Neural progenitor cell (in vitro differentiated cells): ENCODE measurements around the gene EPHB1. TPM values are rescaled to one million over a fixed set of nuclear protein-coding genes. Genes with fewer than 3 reads are reported as not detected.

Experiments
- DNase-seq: peaks from one replicate; pipeline ENCODE4 v3.0.0-alpha.2; 2016; ENCODE audit warnings: low spot score
- H2AFZ ChIP-seq: fragments of 200-600 bp; sonication (generic); replicated peaks from 2 replicates; pipeline ENCODE4 v1.6.1; 2016; ENCODE audit warnings: antibody characterized with exemption
- H3F3A ChIP-seq: fragments of 200-600 bp; sonication (generic); 2 replicates; pipeline ENCODE4 v1.6.1; 2016; ENCODE audit warnings: antibody characterized with exemption, low read depth
- H3K27ac ChIP-seq: fragments of 200-600 bp; sonication (generic); 2 replicates; pipeline ENCODE4 v1.5.1; 2016; ENCODE audit warnings: mild to moderate bottlenecking
- H3K27me3 ChIP-seq: fragments of 200-600 bp; sonication (generic); 2 replicates; pipeline ENCODE4 v1.6.1; 2016; ENCODE audit warnings: mild to moderate bottlenecking, moderate library complexity
- H3K36me3 ChIP-seq: fragments of 200-600 bp; sonication (generic); 2 replicates; pipeline ENCODE4 v1.5.1; 2016
- H3K4me1 ChIP-seq: fragments of 200-600 bp; sonication (generic); 2 replicates; pipeline ENCODE4 v1.6.1; 2016; ENCODE audit warnings: mixed run types
- H3K4me2 ChIP-seq: fragments of 200-600 bp; sonication (generic); 2 replicates; pipeline ENCODE4 v1.6.1; 2016
- H3K4me3 ChIP-seq: fragments of 200-600 bp; sonication (generic); 2 replicates; pipeline ENCODE4 v1.5.1; 2016
- H3K79me2 ChIP-seq: fragments of 200-600 bp; sonication (generic); 2 replicates; pipeline ENCODE4 v1.6.1; 2016; ENCODE audit warnings: low read depth
- H3K9ac ChIP-seq: fragments of 200-600 bp; sonication (generic); 2 replicates; pipeline ENCODE4 v1.6.1; 2016
- H3K9me3 ChIP-seq: fragments of 200-600 bp; sonication (generic); 2 replicates; pipeline ENCODE4 v1.5.1; 2016; ENCODE audit warnings: low read depth
- H4K20me1 ChIP-seq: fragments of 200-600 bp; sonication (generic); 2 replicates; pipeline ENCODE4 v1.6.1; 2016; ENCODE audit warnings: low read depth
- H3K27ac Mint-ChIP-seq: 3 replicates; pipeline ENCODE4 v1.8.0; 2021; ENCODE audit warnings: mixed read lengths
- H3K27me3 Mint-ChIP-seq: 2 replicates; pipeline ENCODE4 v1.8.0; 2022; ENCODE audit warnings: low read depth, mild to moderate bottlenecking, inconsistent platforms, moderate library complexity, mixed read lengths; ENCODE audit not compliant: insufficient read depth
- H3K36me3 Mint-ChIP-seq: 3 replicates; pipeline ENCODE4 v1.8.0; 2021; ENCODE audit warnings: mixed read lengths
- H3K4me1 Mint-ChIP-seq: 3 replicates; pipeline ENCODE4 v1.8.0; 2021; ENCODE audit warnings: mixed read lengths
- H3K4me3 Mint-ChIP-seq: 3 replicates; pipeline ENCODE4 v1.8.0; 2021; ENCODE audit warnings: mild to moderate bottlenecking, moderate library complexity, mixed read lengths
- H3K9me3 Mint-ChIP-seq: 3 replicates; pipeline ENCODE4 v1.8.0; 2020; ENCODE audit warnings: mixed read lengths
- CTCF ChIP-seq: fragments of 200-600 bp; sonication (generic); IDR thresholded peaks from 2 replicates; pipeline ENCODE4 v1.5.1; 2017; ENCODE audit warnings: antibody characterized with exemption, mild to moderate bottlenecking
- EZH2 ChIP-seq: fragments of 200-600 bp; sonication (generic); IDR thresholded peaks from 2 replicates; pipeline ENCODE4 v1.6.1; 2017; ENCODE audit warnings: antibody characterized with exemption, mild to moderate bottlenecking, moderate library complexity
- EZH2phosphoT487 ChIP-seq: fragments of 200-600 bp; sonication (generic); IDR thresholded peaks from 2 replicates; pipeline ENCODE4 v1.6.1; 2017; ENCODE audit warnings: antibody characterized with exemption
- total RNA-seq: library from RNA; depleted of rRNA; stranded (reverse); fragments of >200 nt; gene quantifications from 2 replicates; pipeline ENCODE4 v1.2.3, GENCODE V29; 2015; ENCODE audit warnings: low replicate concordance

The EPHB1 gene
- total RNA-seq, 1 donor from 2014 or later, result 9.1 TPM

GRCh38 chr3:135075157-135075556 is 280.1 kb downstream of the EPHB1 start:
- Histone ChIP-seq H3K27ac (no peak overlapping the region), H4K20me1 (no peaks in the 10 kb centered on the region), H3K27me3 (no peaks in the 10 kb centered on the region), H2AFZ (no peak overlapping the region), H3K9ac (no peak overlapping the region), H3F3A (no peaks in the 10 kb centered on the region), H3K9me3 (no peaks in the 10 kb centered on the region), H3K36me3 (no peaks in the 10 kb centered on the region), H3K79me2 (no peaks in the 10 kb centered on the region), H3K4me1 (no peaks in the 10 kb centered on the region), H3K4me3 (no peak overlapping the region), H3K4me2 (no peak overlapping the region)
- H3K4me3 Mint-ChIP-seq, result no peak overlapping the region
- no peaks in the 10 kb centered on the region for H3K27me3 Mint-ChIP-seq
- H3K4me1 Mint-ChIP-seq, result no peaks in the 10 kb centered on the region
- peaks cover 2% of the 10 kb centered on the region for H3K9me3 Mint-ChIP-seq
- H3K27ac Mint-ChIP-seq, result no peak overlapping the region
- H3K36me3 Mint-ChIP-seq, result no peaks in the 10 kb centered on the region
- DNase-seq, result no peak
- no peak for TF ChIP-seq EZH2phosphoT487
- no peak for TF ChIP-seq CTCF
- no peak for TF ChIP-seq EZH2

- H3K4me1 Mint-ChIP-seq, result no peaks in the 10 kb centered on the region
- no peak overlapping the region for H3K4me3 Mint-ChIP-seq
- no peaks in the 10 kb centered on the region for H3K36me3 Mint-ChIP-seq
- H3K27ac ChIP-seq, result no peak overlapping the region
- no peak overlapping the region for H3K27ac Mint-ChIP-seq
- peaks cover 2% of the 10 kb centered on the region for H3K9me3 Mint-ChIP-seq
- H3K27me3 Mint-ChIP-seq, result no peaks in the 10 kb centered on the region
- no peak for TF ChIP-seq EZH2
- no peak for TF ChIP-seq CTCF
- TF ChIP-seq EZH2phosphoT487, result no peak
- H4K20me1 ChIP-seq, result no peaks in the 10 kb centered on the region
- no peaks in the 10 kb centered on the region for H3K9me3 ChIP-seq
- H3K36me3 ChIP-seq, result no peaks in the 10 kb centered on the region
- no peak overlapping the region for H3K4me3 ChIP-seq
- H3K27me3 ChIP-seq, result no peaks in the 10 kb centered on the region
- no peaks in the 10 kb centered on the region for H3K79me2 ChIP-seq
- H3K4me2 ChIP-seq, result no peak overlapping the region
- no peak overlapping the region for H2AFZ ChIP-seq
- no peak overlapping the region for H3K9ac ChIP-seq
- H3F3A ChIP-seq, result no peaks in the 10 kb centered on the region
- no peak for DNase-seq
- no peaks in the 10 kb centered on the region for H3K4me1 ChIP-seq
Observed at GRCh38 chr3:135076341-135076740, 281.3 kb downstream of the EPHB1 start.

- H2AFZ ChIP-seq, result no peak overlapping the region
- no peaks in the 10 kb centered on the region for H3K27me3 ChIP-seq
Observed at GRCh38 chr3:135077186-135077585, 282.1 kb downstream of the EPHB1 start.

More at GRCh38 chr3:135077186-135077585, 282.1 kb downstream of the EPHB1 start:
- no peak for TF ChIP-seq CTCF
- no peak for TF ChIP-seq EZH2
- TF ChIP-seq EZH2phosphoT487, result no peak
- Mint-ChIP-seq H3K4me3 (no peak overlapping the region), H3K9me3 (peaks cover 2% of the 10 kb centered on the region), H3K4me1 (no peaks in the 10 kb centered on the region), H3K27me3 (peaks cover 2% of the 10 kb centered on the region), H3K27ac (no peak overlapping the region), H3K36me3 (no peaks in the 10 kb centered on the region)
- Histone ChIP-seq H3K36me3 (no peaks in the 10 kb centered on the region), H3K79me2 (no peaks in the 10 kb centered on the region), H3K4me1 (no peaks in the 10 kb centered on the region), H3K27ac (no peak overlapping the region), H4K20me1 (no peaks in the 10 kb centered on the region), H3K9ac (no peak overlapping the region), H3K9me3 (no peaks in the 10 kb centered on the region), H3K4me2 (no peak overlapping the region), H3K4me3 (no peak overlapping the region), H3F3A (no peaks in the 10 kb centered on the region)
- DNase-seq, result no peak
